A172 (cell line): Measurements from ENCODE around the gene MPV17L. TPM values are rescaled to one million over a fixed set of nuclear protein-coding genes. Genes with fewer than 3 reads are reported as not detected.
"Not testable (repeated sequence)": the region's sequence is repeated elsewhere in the genome, so short reads cannot be mapped to it uniquely, and the experiment has no call there.

Source experiments
- DNase-seq: peaks from one replicate; pipeline ENCODE4 v3.0.0-alpha.2; 2015; ENCODE audit warnings: low spot score
- total RNA-seq: library from RNA; depleted of rRNA; stranded (reverse); fragments of >200 nt; shearing (Covaris generic); gene quantifications from 2 replicates; pipeline ENCODE4 v1.2.3, GENCODE V29; 2014; rRNA removed

MPV17L gene
- total RNA-seq, 1 experiment from 2014 or later: 0.02 TPM

DNA sequence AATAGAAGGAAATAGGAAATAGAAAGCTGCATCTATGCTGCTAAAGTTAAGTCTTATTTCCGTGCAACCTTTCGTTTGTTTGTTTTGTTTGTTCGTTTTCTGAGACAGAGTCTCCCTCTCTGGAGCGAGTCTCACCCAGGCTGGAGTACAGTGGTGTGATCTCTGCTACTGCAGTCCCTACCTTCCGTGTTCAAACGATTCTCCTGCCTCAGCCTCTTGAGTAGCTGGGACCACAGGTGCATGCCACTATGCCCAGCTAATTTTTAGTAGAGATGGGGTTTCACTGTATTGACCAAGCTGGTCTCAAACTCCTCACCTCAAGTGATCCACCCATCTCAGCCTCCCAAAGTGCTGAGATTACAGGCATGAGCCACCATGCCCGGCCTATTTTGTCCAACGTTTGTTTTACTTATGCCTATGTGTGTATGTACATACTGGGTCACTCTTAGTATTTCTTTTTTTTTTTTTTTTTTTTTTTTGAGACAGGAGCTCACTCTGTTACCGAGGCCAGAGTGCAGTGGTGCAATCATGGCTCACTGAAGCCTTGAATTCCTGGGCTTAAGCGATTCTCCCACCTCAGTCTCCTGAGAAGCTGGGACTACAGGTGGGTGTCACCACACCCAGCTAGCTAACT is 55.7 kb downstream of the MPV17L start:
- no peak for DNase-seq

DNA sequence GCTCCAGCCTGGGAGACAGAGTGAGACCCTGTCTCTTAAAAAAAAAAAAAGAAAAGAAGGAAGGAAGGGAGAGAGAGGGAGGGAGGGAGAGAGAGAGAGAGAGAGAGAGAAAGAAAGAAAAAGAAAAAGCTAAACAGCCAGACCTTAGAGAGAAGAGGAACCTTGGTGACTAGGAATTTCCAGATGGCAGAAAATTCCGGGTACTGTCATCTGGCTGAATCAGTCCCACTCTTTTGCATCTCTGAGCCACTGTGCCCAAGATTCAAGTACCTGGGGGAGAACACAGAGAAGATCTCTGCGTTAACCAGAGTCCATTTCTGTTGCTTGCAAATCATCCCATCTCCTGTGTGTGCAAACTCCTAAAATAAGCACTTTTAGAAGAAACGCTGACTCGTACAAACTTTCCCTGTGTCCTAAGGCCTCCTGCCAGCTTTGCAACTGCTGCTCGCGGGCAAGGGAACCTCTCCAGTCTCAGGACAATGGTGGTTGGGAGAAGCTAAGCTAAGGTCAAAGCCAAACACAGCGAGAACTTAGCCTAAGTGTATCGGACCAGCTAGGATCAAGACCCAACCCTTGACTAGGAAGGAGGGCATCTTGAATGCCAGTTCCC is 56.8 kb downstream of the MPV17L start:
- no peak for DNase-seq

DNA sequence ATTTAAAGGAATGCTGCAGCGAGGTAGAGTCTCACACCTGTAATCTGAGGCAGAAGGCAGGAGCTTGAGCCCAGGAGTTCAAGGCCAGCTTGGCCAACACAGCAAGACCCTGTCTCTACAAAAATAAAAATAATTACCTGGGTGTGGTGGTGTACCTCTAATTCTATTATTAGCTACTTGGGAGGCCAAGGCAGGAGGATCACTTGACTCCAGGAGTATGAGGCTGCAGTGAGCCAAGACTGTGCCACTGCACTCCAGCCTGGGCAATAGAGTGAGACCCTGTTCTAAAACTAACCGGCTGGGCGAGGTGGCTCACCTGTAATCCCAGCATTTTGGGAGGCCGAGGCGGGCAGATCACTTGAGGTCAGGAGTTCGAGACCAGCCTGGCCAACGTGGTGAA is 57.7 kb downstream of the MPV17L start:
- not testable (repeated sequence) for DNase-seq

DNA sequence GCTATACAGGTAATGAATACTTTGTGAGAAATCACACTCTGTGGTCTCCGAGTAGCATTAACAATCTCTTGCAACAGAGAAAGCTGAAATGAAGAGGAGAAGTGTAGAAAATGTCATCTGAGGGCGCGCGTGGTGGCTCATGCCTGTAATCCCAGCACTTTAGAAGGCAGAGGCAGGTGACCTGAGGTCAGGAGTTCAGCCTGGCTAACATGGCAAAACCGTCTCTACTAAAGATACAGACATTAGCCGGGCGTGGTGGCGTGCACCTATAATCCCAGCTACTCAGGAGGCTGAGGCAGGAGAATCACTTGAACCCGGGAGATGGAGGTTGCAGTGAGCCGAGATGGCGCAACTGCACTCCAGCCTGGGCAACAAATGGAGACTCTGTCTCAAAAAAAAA is 59.4 kb downstream of the MPV17L start:
- DNase-seq: not testable (repeated sequence)

DNA sequence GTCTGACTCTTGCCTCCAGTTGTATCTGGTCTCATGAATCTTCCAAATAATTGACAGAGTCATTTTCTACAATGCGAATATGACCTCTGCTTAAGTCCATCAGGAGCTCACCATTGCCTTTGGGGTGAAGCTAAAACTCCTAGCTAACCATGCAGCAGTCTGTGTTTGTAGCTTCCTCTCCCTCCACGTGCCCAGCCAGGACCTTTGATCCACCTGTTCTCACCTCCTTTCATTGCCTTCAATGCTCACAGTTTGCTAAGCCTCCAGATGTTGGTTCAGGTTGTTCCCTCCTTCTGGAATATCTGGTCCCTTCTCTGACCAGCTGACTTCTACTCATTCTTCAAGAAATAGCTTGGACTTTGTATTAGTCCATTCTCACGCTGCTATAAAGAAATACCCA is 61.8 kb downstream of the MPV17L start:
- DNase-seq: no peak

DNA sequence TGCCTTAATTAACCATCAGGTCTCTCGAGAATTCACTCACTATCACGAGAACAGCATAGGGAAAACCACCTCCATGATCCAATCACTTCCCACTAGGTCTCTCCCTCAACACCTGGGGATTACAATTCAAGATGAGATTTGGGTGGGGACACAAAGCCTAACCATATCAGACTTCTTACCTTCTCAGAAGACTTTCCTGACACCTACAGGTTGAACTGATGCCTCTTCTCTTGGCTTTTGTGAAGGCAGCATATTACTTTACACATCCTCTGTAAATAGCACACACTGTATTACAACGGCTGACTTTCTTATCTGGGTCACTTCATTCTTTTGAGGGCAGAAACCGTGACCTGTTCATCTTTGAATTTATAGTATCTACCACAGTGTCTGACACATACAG is 62.4 kb downstream of the MPV17L start:
- no peak for DNase-seq

DNA sequence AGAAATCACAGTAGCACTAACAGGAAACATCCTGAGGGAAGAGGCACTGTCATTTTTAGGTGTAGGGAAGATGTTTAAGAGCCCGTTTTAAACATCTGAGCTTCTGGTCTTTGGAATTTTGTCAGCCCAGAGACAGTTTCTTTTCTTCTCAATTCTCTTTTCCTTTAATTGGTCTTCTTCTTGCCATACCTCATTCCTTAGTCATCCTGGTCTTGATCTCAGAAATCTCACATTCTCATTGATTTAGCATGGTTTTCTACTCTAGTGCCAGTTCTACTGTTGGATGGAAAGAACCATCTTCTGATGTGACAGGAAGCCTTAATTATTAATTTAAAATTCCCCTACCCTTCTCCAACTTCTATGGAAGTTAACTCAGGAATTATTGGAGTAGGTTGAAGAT is 64.2 kb downstream of the MPV17L start:
- no peak for DNase-seq

DNA sequence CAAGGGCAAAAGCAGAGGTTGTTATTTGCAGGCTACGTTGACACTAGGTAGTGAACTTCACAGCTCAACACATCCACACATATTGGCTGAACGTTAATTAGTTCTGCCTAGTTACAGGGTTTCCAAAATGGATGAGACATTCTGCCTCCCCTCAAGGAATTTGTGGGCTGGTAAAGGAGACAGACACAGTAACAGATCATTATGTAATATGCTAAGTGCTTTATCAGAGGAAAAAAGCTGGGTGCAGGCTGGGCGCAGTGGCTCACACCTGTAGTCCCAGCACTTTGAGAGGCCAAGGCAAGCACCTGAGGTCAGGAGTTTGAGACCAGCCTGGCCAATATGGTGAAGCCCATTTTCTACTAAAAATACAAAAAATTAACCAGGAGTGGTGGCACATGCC is 65.0 kb downstream of the MPV17L start:
- DNase-seq: no peak

DNA sequence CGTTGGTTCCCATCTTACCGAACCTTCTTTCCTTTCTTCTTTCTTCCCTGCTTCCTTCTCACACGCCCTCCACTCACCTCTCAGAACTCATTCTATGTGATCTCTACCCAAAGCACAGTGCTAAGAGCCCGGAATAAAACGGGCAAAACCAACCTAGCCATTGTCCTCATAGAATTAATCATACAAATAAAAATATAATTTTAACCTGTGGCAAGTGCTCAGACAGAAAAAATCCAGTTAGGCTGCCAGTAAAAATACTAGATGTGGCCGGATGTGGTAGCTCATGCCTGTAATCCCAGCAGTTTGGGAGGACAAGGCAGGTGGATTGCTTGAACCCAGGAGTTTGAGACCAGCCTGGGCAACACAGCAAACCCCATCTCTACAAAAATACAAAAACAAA is 65.8 kb downstream of the MPV17L start:
- no peak for DNase-seq

Other genes starting within 250 kb of the MPV17L start
- gene NPIPA5, start 17.5 kb upstream of the MPV17L start, total RNA-seq: not detected in 2 replicates
- gene BMERB1, start 38.8 kb downstream of the MPV17L start, total RNA-seq: 12.9 and 17.4 TPM in 2 replicates
- gene MARF1, start 247.4 kb downstream of the MPV17L start, total RNA-seq: 6.4 and 8.9 TPM in 2 replicates